HepG2 (cell line): Measurements from ENCODE around the gene LHPP. TPM values are rescaled to one million over a fixed set of nuclear protein-coding genes. Genes with fewer than 3 reads are reported as not detected.

Experiments
- CBX1 ChIP-seq: IDR thresholded peaks from one replicate; pipeline ENCODE4 v1.6.1; 2016; ENCODE audit warnings: antibody characterized with exemption, low read depth
- EZH2 ChIP-seq: conservative IDR thresholded peaks from 2 replicates; pipeline ENCODE4 v1.6.1; 2012; ENCODE audit warnings: mild to moderate bottlenecking, low read depth, low read length, moderate library complexity
- HDAC2 ChIP-seq: sonication (generic); formaldehyde crosslinking; IDR thresholded peaks from 2 replicates; pipeline ENCODE4 v1.4.0; 2020; ENCODE audit warnings: missing genetic modification reagents
- KDM2A ChIP-seq: sonication (generic); formaldehyde crosslinking; IDR thresholded peaks from 2 replicates; pipeline ENCODE4 v1.4.0; 2020; ENCODE audit warnings: low read depth, missing genetic modification reagents, borderline replicate concordance
- MAFK ChIP-seq, 2 experiments: IDR thresholded peaks in 1 of 2; conservative IDR thresholded peaks in 1 of 2; 2 replicates each; pipeline ENCODE4 v1.6.1; 2011; ENCODE audit warnings: improper control_type of control experiment in 2 of 2, low read length in 2 of 2
- PCBP2 ChIP-seq: fragments of 200-400 bp; formaldehyde crosslinking; optimal IDR thresholded peaks from 2 replicates; pipeline ENCODE3; 2018; ENCODE audit warnings: low read length, low read depth; ENCODE audit not compliant: poor library complexity, severe bottlenecking
- RAD21 ChIP-seq: fragments of 450-650 bp; formaldehyde crosslinking; IDR thresholded peaks from 2 replicates; pipeline ENCODE4 v1.5.0; 2020; ENCODE audit warnings: mild to moderate bottlenecking
- ZBTB40 ChIP-seq, 2 experiments: fragments of 450-650 bp in 1 of 2; sonication (generic) in 1 of 2; formaldehyde crosslinking in 1 of 2; IDR thresholded peaks; 2 replicates each; pipeline versions ENCODE4 v1.6.1 to v1.8.0; 2016 to 2022; ENCODE audit warnings: antibody characterized with exemption in 1 of 2, mild to moderate bottlenecking in 1 of 2, missing genetic modification reagents in 1 of 2
- ZFP1 ChIP-seq: IDR thresholded peaks from 2 replicates; pipeline ENCODE4 v1.6.1; 2016
- ZNF274 ChIP-seq: sonication (generic); formaldehyde crosslinking; IDR thresholded peaks from 2 replicates; pipeline ENCODE4 v1.5.1; 2020; ENCODE audit warnings: mild to moderate bottlenecking, missing genetic modification reagents
- ZNF331 ChIP-seq: sonication (generic); formaldehyde crosslinking; IDR thresholded peaks from 2 replicates; pipeline ENCODE4 v1.4.0; 2020; ENCODE audit warnings: missing genetic modification reagents
- ZNF34 ChIP-seq: sonication (generic); formaldehyde crosslinking; IDR thresholded peaks from 2 replicates; pipeline ENCODE4 v1.4.0; 2020; ENCODE audit warnings: mild to moderate bottlenecking, missing genetic modification reagents, borderline replicate concordance
- ZNF362 ChIP-seq: sonication (generic); formaldehyde crosslinking; IDR thresholded peaks from 2 replicates; pipeline ENCODE4 v1.4.0; 2020; ENCODE audit warnings: missing genetic modification reagents, mild to moderate bottlenecking, borderline replicate concordance
- ZNF777 ChIP-seq: sonication (generic); formaldehyde crosslinking; IDR thresholded peaks from 2 replicates; pipeline ENCODE4 v1.4.0; 2020; ENCODE audit warnings: missing genetic modification reagents
- polyA plus RNA-seq, 8 experiments: library from polyadenylated mRNA; depleted of rRNA in 3 of 8; stranded (reverse) in 7 of 8; unstranded in 1 of 8; fragments of >200 nt; fragmentation: Illumina TruSeq in 4 of 8; extraction: Trizol in 4 of 8; gene quantifications; 2 replicates each; pipeline versions ENCODE4 v1.2.1 to v1.2.3, GENCODE V29; 2011 to 2016; ENCODE audit warnings: low read depth in 4 of 8, missing spikeins in 1 of 8, mixed read lengths in 1 of 8; ENCODE audit not compliant: insufficient read depth in 1 of 8
- total RNA-seq, 5 experiments: library from RNA; depleted of rRNA; stranded (reverse); fragments of >200 nt; fragmentation: Illumina TruSeq; extraction: Trizol; gene quantifications; 2 replicates each; pipeline ENCODE4 v1.2.3, GENCODE V29; 2016; ENCODE audit warnings: low read depth in 1 of 5
- TF ChIP-seq, protein P1 (sequence below): sonication (generic); formaldehyde crosslinking; IDR thresholded peaks from 2 replicates; pipeline ENCODE4 v1.4.0; 2020; ENCODE audit warnings: mild to moderate bottlenecking, missing genetic modification reagents
- TF ChIP-seq, protein P2 (sequence below): sonication (generic); formaldehyde crosslinking; IDR thresholded peaks from 2 replicates; pipeline ENCODE4 v1.4.0; 2020; ENCODE audit warnings: missing genetic modification reagents

The LHPP gene
- total and polyA plus RNA-seq, 2 of the 13 experiments (the other 11 are each of a cell fraction or from before 2014, with no cell fraction given) = 5.2 to 13.1 TPM

- no peak for TF ChIP-seq ZBTB40 (IDR thresholded peaks at IDR 0.05)
- TF ChIP-seq ZBTB40 (CRISPR knock-in tag; IDR thresholded peaks at IDR 0.05) = no peak
- TF ChIP-seq CBX1 = no peak
- TF ChIP-seq ZNF362 (CRISPR knock-in tag) = peak; percentile 31; the same call in 1 of the 2 replicates
- TF ChIP-seq, protein P1, sequence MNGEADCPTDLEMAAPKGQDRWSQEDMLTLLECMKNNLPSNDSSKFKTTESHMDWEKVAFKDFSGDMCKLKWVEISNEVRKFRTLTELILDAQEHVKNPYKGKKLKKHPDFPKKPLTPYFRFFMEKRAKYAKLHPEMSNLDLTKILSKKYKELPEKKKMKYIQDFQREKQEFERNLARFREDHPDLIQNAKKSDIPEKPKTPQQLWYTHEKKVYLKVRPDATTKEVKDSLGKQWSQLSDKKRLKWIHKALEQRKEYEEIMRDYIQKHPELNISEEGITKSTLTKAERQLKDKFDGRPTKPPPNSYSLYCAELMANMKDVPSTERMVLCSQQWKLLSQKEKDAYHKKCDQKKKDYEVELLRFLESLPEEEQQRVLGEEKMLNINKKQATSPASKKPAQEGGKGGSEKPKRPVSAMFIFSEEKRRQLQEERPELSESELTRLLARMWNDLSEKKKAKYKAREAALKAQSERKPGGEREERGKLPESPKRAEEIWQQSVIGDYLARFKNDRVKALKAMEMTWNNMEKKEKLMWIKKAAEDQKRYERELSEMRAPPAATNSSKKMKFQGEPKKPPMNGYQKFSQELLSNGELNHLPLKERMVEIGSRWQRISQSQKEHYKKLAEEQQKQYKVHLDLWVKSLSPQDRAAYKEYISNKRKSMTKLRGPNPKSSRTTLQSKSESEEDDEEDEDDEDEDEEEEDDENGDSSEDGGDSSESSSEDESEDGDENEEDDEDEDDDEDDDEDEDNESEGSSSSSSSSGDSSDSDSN (CRISPR knock-in tag) = peak; percentile 52
- TF ChIP-seq EZH2 = no peak
- peak; percentile 82 for TF ChIP-seq KDM2A (CRISPR knock-in tag)
- TF ChIP-seq ZNF34 = no peak
- TF ChIP-seq HDAC2 (CRISPR knock-in tag) = 0 out of 2 replicates have a peak, but pooled peaks have one; percentile 25
- no peak for TF ChIP-seq MAFK (conservative IDR thresholded peaks at IDR 0.05 in 1 of 2, IDR thresholded peaks at IDR 0.05 in 1 of 2; ENCODE audit: low read length in 2 of 2)
- no peak for TF ChIP-seq PCBP2
- 0 out of 2 replicates have a peak, but pooled peaks have one; percentile 27 for TF ChIP-seq ZNF777 (CRISPR knock-in tag)
- peak; percentile 57; the same call in 1 of the 2 replicates for TF ChIP-seq ZNF331
- TF ChIP-seq, protein P2, sequence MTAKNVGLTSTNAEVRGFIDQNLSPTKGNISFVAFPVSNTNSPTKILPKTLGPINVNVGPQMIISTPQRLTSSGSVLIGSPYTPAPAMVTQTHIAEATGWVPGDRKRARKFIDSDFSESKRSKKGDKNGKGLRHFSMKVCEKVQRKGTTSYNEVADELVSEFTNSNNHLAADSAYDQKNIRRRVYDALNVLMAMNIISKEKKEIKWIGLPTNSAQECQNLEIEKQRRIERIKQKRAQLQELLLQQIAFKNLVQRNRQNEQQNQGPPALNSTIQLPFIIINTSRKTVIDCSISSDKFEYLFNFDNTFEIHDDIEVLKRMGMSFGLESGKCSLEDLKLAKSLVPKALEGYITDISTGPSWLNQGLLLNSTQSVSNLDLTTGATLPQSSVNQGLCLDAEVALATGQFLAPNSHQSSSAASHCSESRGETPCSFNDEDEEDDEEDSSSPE (CRISPR knock-in tag) = peak; percentile 49; the same call in 1 of the 2 replicates
- TF ChIP-seq RAD21 (CRISPR knock-in tag) = peak; percentile 87
- TF ChIP-seq ZFP1 (CRISPR knock-in tag) = no peak
- 0 out of 2 replicates have a peak, but pooled peaks have one; percentile 67 for TF ChIP-seq ZNF274 (CRISPR knock-in tag)
These were observed 68.6 kb downstream of the LHPP start (continued) for GRCh38 chr10:124530215-124530665.
